ENCODE data around the gene BPIFB3. TPM values are rescaled to one million over a fixed set of nuclear protein-coding genes. Genes with fewer than 3 reads are reported as not detected.
"Not testable (repeated sequence)": the region's sequence is repeated elsewhere in the genome, so short reads cannot be mapped to it uniquely, and the experiment has no call there.

Gene BPIFB3
- total RNA-seq, 1 donor from 2014 or later, result not detected

GRCh38 chr20:33103556-33103955, 49.9 kb downstream of the BPIFB3 start:
- Mint-ChIP-seq H3K4me1 (no peaks in the 10 kb centered on the region), H3K27me3 (ENCODE audit: low read depth) (peaks cover 31% of the 10 kb centered on the region), H3K36me3 (no peaks in the 10 kb centered on the region), H3K9me3 (no peaks in the 10 kb centered on the region), H3K27ac (no peak overlapping the region), H3K4me3 (no peak overlapping the region)
- DNase-seq (ENCODE audit: low spot score in 2 of 2, unreplicated experiment in 2 of 2), result no peak
- no peak for TF ChIP-seq CTCF (IDR thresholded peaks at IDR 0.05; ENCODE audit: unreplicated experiment)

DNA sequence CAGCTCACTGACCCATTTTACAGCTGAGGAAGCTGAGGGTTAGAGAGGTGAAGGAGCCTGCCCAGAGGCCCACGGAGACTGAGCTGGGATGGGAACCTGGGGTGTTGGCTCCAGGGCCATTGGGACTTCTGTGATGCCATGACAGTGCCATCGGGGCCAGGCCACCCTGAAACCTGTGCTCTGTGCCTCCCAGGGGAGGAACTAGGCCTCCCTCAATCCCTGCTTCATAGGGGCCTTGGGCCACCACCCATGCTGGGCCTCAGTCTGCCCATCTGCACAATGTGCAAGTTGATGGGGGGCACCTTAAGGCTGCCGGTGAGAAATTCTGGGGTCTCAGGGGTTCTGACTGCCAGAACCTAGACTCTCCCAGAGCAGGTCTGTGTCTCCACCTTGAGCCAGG, 50.6 kb downstream of the BPIFB3 start:
- Mint-ChIP-seq H3K4me1 (no peaks in the 10 kb centered on the region), H3K27me3 (ENCODE audit: low read depth) (peaks cover 26% of the 10 kb centered on the region), H3K36me3 (no peaks in the 10 kb centered on the region), H3K9me3 (no peaks in the 10 kb centered on the region), H3K27ac (no peak overlapping the region), H3K4me3 (no peak overlapping the region)
- no peak for DNase-seq (ENCODE audit: low spot score in 2 of 2, unreplicated experiment in 2 of 2)
- no peak for TF ChIP-seq CTCF (IDR thresholded peaks at IDR 0.05; ENCODE audit: unreplicated experiment)

GRCh38 chr20:33105316-33105924, 51.7 kb downstream of the BPIFB3 start:
- no peak for DNase-seq (ENCODE audit: low spot score in 2 of 2, unreplicated experiment in 2 of 2)
- no peak for TF ChIP-seq CTCF (IDR thresholded peaks at IDR 0.05; ENCODE audit: unreplicated experiment)
- Mint-ChIP-seq H3K4me1 (no peaks in the 10 kb centered on the region), H3K9me3 (no peaks in the 10 kb centered on the region), H3K36me3 (no peaks in the 10 kb centered on the region), H3K27me3 (ENCODE audit: low read depth) (peaks cover 19% of the 10 kb centered on the region), H3K27ac (no peak overlapping the region), H3K4me3 (no peak overlapping the region)

- H3K27ac Mint-ChIP-seq; H3K36me3 Mint-ChIP-seq; H3K4me3 Mint-ChIP-seq; H3K9me3 Mint-ChIP-seq; H3K4me1 Mint-ChIP-seq; DNase-seq (ENCODE audit: low spot score in 2 of 2, unreplicated experiment in 2 of 2): not testable (repeated sequence)
- H3K27me3 Mint-ChIP-seq (ENCODE audit: low read depth), result peaks cover 18% of the 10 kb centered on the region
These were observed 52.4 kb downstream of the BPIFB3 start for GRCh38 chr20:33106058-33106620.

DNA sequence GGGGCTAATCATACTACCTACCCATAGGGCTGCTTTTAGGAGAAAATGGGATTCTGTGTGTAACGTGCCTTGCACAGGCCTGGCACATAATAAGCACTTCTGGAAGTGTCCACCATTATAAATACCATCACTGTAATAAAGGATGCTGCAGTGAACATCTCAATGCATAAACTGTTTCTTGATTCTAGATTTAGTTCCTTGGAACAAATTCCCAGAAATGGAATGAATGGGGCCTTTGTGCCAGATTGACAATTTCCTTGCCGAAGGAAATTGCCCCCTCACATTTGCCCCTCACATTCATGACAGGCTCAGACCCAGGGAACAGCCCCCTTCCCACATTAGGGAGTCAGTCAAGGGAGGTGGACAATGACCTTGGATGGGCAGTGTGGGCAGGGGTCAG, 55.0 kb downstream of the BPIFB3 start:
- no peak for DNase-seq (ENCODE audit: low spot score in 2 of 2, unreplicated experiment in 2 of 2)

More for the DNA sequence above, 55.0 kb downstream of the BPIFB3 start:
- H3K9me3 Mint-ChIP-seq, result no peaks in the 10 kb centered on the region
- H3K27ac Mint-ChIP-seq, result no peak overlapping the region
- H3K27me3 Mint-ChIP-seq (ENCODE audit: low read depth), result peaks cover 22% of the 10 kb centered on the region
- TF ChIP-seq CTCF (IDR thresholded peaks at IDR 0.05; ENCODE audit: unreplicated experiment), result no peak
- H3K4me3 Mint-ChIP-seq, result no peak overlapping the region
- no peaks in the 10 kb centered on the region for H3K36me3 Mint-ChIP-seq
- H3K4me1 Mint-ChIP-seq, result no peaks in the 10 kb centered on the region
